SU-DHL-6 (cell line): ENCODE data around the gene KANK3.
"Not testable (repeated sequence)": the region's sequence is repeated elsewhere in the genome, so short reads cannot be mapped to it uniquely, and the experiment has no call there.

Source experiments
- H2AFZ ChIP-seq: fragments of 200-600 bp; sonication (generic); 2 replicates; pipeline ENCODE4 v1.6.1; 2014; ENCODE audit warnings: low read depth, mild to moderate bottlenecking, moderate library complexity, mixed read lengths, antibody characterized with exemption, low read length; ENCODE audit not compliant: severe bottlenecking
- H3F3A ChIP-seq: fragments of 200-600 bp; shearing (Covaris generic); 2 replicates; pipeline ENCODE4 v1.6.0; 2016; ENCODE audit warnings: antibody characterized with exemption, mild to moderate bottlenecking; ENCODE audit not compliant: insufficient read depth
- H3K27ac ChIP-seq: fragments of 200-600 bp; sonication (generic); 2 replicates; pipeline ENCODE4 v1.5.1; 2016; ENCODE audit warnings: low read depth, mild to moderate bottlenecking, low read length, moderate library complexity, mixed read lengths
- H3K27me3 ChIP-seq: fragments of 200-600 bp; sonication (generic), shearing (Covaris generic); 2 replicates; pipeline ENCODE4 v1.6.0; 2014; ENCODE audit warnings: mild to moderate bottlenecking, low read length
- H3K36me3 ChIP-seq: fragments of 200-600 bp; sonication (generic); 2 replicates; pipeline ENCODE4 v1.6.1; 2014; ENCODE audit warnings: mild to moderate bottlenecking, low read length, mixed read lengths
- H3K4me2 ChIP-seq: fragments of 300-600, 200-600 bp; shearing (Covaris generic), sonication (generic); 2 replicates; pipeline ENCODE4 v1.6.0; 2014; ENCODE audit warnings: low read length, low read depth, mild to moderate bottlenecking; ENCODE audit not compliant: poor library complexity, severe bottlenecking
- H3K4me3 ChIP-seq: fragments of 200-600 bp; sonication (generic); 2 replicates; pipeline ENCODE4 v1.5.1; 2014; ENCODE audit warnings: antibody characterized with exemption, low read length, mild to moderate bottlenecking, mixed read lengths; ENCODE audit not compliant: insufficient read depth, poor library complexity, severe bottlenecking
- H3K79me2 ChIP-seq: fragments of 200-600 bp; sonication (generic); 2 replicates; pipeline ENCODE4 v1.6.1; 2014; ENCODE audit warnings: mild to moderate bottlenecking, low read length, moderate library complexity; ENCODE audit not compliant: insufficient read depth
- H3K9ac ChIP-seq: fragments of 200-600 bp; sonication (generic); 2 replicates; pipeline ENCODE4 v1.7.0; 2014; ENCODE audit warnings: mild to moderate bottlenecking, low read length
- H3K9me2 ChIP-seq: fragments of 200-600 bp; sonication (generic); replicated peaks from 2 replicates; pipeline ENCODE4 v1.6.1; 2014; ENCODE audit warnings: low read length; ENCODE audit not compliant: insufficient read depth
- H3K9me3 ChIP-seq: fragments of 200-600 bp; sonication (generic); 2 replicates; pipeline ENCODE4 v1.6.1; 2014; ENCODE audit warnings: low read length, mixed read lengths; ENCODE audit not compliant: insufficient read depth
- H4K20me1 ChIP-seq: fragments of 200-600 bp; sonication (generic); 2 replicates; pipeline ENCODE4 v1.6.1; 2014; ENCODE audit warnings: low read depth, mild to moderate bottlenecking, antibody characterized with exemption, low read length, moderate library complexity, mixed read lengths
- CTCF ChIP-seq: fragments of 200-600 bp; sonication (generic); IDR thresholded peaks from one replicate; pipeline ENCODE4 v1.5.1; 2017; ENCODE audit warnings: antibody characterized with exemption, mild to moderate bottlenecking, low read length, moderate library complexity; ENCODE audit not compliant: insufficient read depth, poor library complexity, severe bottlenecking
- EZH2phosphoT487 ChIP-seq: fragments of 200-600 bp; sonication (generic), shearing (Covaris generic); conservative IDR thresholded peaks from 2 replicates; pipeline ENCODE4 v1.6.1; 2018; ENCODE audit warnings: mild to moderate bottlenecking, antibody characterized with exemption, low read length, moderate library complexity, mixed read lengths

The KANK3 gene

GRCh38 chr19:8379156-8379891 is 36.3 kb upstream of the KANK3 start:
- not testable (repeated sequence) for H3F3A ChIP-seq, H3K79me2 ChIP-seq, H3K4me3 ChIP-seq, H3K36me3 ChIP-seq, H3K27ac ChIP-seq, H2AFZ ChIP-seq, H3K4me2 ChIP-seq, H3K9me2 ChIP-seq, H3K27me3 ChIP-seq, H3K9me3 ChIP-seq, H4K20me1 ChIP-seq, H3K9ac ChIP-seq

- TF ChIP-seq EZH2phosphoT487 (no peak), CTCF (no peak)
Observed at GRCh38 chr19:8377598-8377997, 34.5 kb upstream of the KANK3 start.

GRCh38 chr19:8376373-8376974 is 33.4 kb upstream of the KANK3 start:
- H3K79me2 ChIP-seq, H3F3A ChIP-seq, H4K20me1 ChIP-seq, H3K4me2 ChIP-seq, H3K4me3 ChIP-seq, H3K27ac ChIP-seq, H3K9me2 ChIP-seq, H3K9me3 ChIP-seq, H3K36me3 ChIP-seq, H3K9ac ChIP-seq, H3K27me3 ChIP-seq, H2AFZ ChIP-seq: not testable (repeated sequence)

More at GRCh38 chr19:8377598-8377997, 34.5 kb upstream of the KANK3 start:
- H3K9ac ChIP-seq: no peak overlapping the region
- H2AFZ ChIP-seq: no peak overlapping the region
- H3K27ac ChIP-seq: no peak overlapping the region
- H3K36me3 ChIP-seq: no peaks in the 10 kb centered on the region
- H3K9me3 ChIP-seq: no peaks in the 10 kb centered on the region
- H3K9me2 ChIP-seq: no peaks in the 10 kb centered on the region
- H3K27me3 ChIP-seq: no peaks in the 10 kb centered on the region
- H3F3A ChIP-seq: no peaks in the 10 kb centered on the region
- no peaks in the 10 kb centered on the region for H3K79me2 ChIP-seq
- no peak overlapping the region for H3K4me3 ChIP-seq
- no peaks in the 10 kb centered on the region for H4K20me1 ChIP-seq
- no peak overlapping the region for H3K4me2 ChIP-seq

GRCh38 chr19:8375766-8376165 is 32.7 kb upstream of the KANK3 start:
- H3K4me2 ChIP-seq, H3F3A ChIP-seq, H3K9me2 ChIP-seq, H3K9me3 ChIP-seq, H2AFZ ChIP-seq, H3K27ac ChIP-seq, H3K9ac ChIP-seq, H3K36me3 ChIP-seq, H3K4me3 ChIP-seq, H4K20me1 ChIP-seq, H3K27me3 ChIP-seq, H3K79me2 ChIP-seq: not testable (repeated sequence)
